DMS79 treated with DMSO at 0.1 percent for 48 hours (cell line): ENCODE measurements around the gene HCFC1.

ENCODE experiments used
- DNase-seq: peaks from one replicate; lab custom pipeline; 2025; lab: John Stamatoyannopoulos, UW

The HCFC1 gene

GRCh38 chrX:153902385-153902784 is 69.2 kb downstream of the HCFC1 start:
- DNase-seq: no peak

GRCh38 chrX:153901753-153902140 is 69.9 kb downstream of the HCFC1 start:
- DNase-seq: peak; percentile 17

GRCh38 chrX:153900831-153901752 is 70.5 kb downstream of the HCFC1 start:
- DNase-seq: peak; percentile 43

GRCh38 chrX:153897899-153898298 is 73.7 kb downstream of the HCFC1 start:
- no peak for DNase-seq
